HG03520 (cell line): ENCODE measurements around the gene MED13L.

ENCODE experiments used
- ATAC-seq: cut with Tn5 transposase; IDR thresholded peaks from one replicate; pipeline ENCODE4 v1.9.1; 2021; ENCODE audit warnings: mild to moderate bottlenecking, moderate library complexity; ENCODE audit not compliant: unreplicated experiment

The MED13L gene

GRCh38 chr12:116216022-116216756 is 61.3 kb downstream of the MED13L start:
- no peak for ATAC-seq

- ATAC-seq = no peak
Observed at GRCh38 chr12:116215023-116215422, 62.5 kb downstream of the MED13L start.

- ATAC-seq = no peak
Observed at GRCh38 chr12:116213885-116214527, 63.5 kb downstream of the MED13L start.

- ATAC-seq = no peak
Observed at GRCh38 chr12:116213014-116213413, 64.5 kb downstream of the MED13L start.

GRCh38 chr12:116210762-116211161 is 66.7 kb downstream of the MED13L start:
- no peak for ATAC-seq

GRCh38 chr12:116210131-116210530 is 67.4 kb downstream of the MED13L start:
- no peak for ATAC-seq

GRCh38 chr12:116209503-116209902 is 68.0 kb downstream of the MED13L start:
- no peak for ATAC-seq

GRCh38 chr12:116207274-116207673 is 70.2 kb downstream of the MED13L start:
- no peak for ATAC-seq

- no peak for ATAC-seq
Observed at GRCh38 chr12:116206828-116207227, 70.7 kb downstream of the MED13L start.

- no peak for ATAC-seq
Observed at GRCh38 chr12:116204785-116205184, 72.7 kb downstream of the MED13L start.

GRCh38 chr12:116204169-116204568 is 73.3 kb downstream of the MED13L start:
- no peak for ATAC-seq

- ATAC-seq = no peak
Observed at GRCh38 chr12:116202940-116203339, 74.6 kb downstream of the MED13L start.

- ATAC-seq = no peak
Observed at GRCh38 chr12:116202433-116202832, 75.1 kb downstream of the MED13L start.

- no peak for ATAC-seq
Observed at GRCh38 chr12:116201908-116202307, 75.6 kb downstream of the MED13L start.

GRCh38 chr12:116201359-116201758 is 76.1 kb downstream of the MED13L start:
- ATAC-seq = no peak

GRCh38 chr12:116200812-116201211 is 76.7 kb downstream of the MED13L start:
- ATAC-seq = no peak

- ATAC-seq = no peak
Observed at GRCh38 chr12:116199160-116199706, 78.3 kb downstream of the MED13L start.

GRCh38 chr12:116196752-116197718 is 80.5 kb downstream of the MED13L start:
- ATAC-seq = no peak

- ATAC-seq = no peak
Observed at GRCh38 chr12:116196226-116196625, 81.3 kb downstream of the MED13L start.

- ATAC-seq = peak; percentile 75
Observed at GRCh38 chr12:116194935-116195431, 82.5 kb downstream of the MED13L start.

- ATAC-seq = no peak
Observed at GRCh38 chr12:116189692-116190091, 87.8 kb downstream of the MED13L start.
